ENCODE data around the gene TEX13D. TPM values are rescaled to one million over a fixed set of nuclear protein-coding genes. Genes with fewer than 3 reads are reported as not detected.

TEX13D gene
- total RNA-seq, 4 donors from 2014 or later = not detected

GRCh38 chrX:124348885-124349453 lies 16.5 kb downstream of the TEX13D start:
- H3K36me3 ChIP-seq = no peaks in the 10 kb centered on the region
- WGBS, 2 donors = 92 to 96% methylated on average over 6 of the region's 6 CpGs
- no peaks in the 10 kb centered on the region for H3K27me3 ChIP-seq
- H3K27ac ChIP-seq = no peak overlapping the region
- no peak for TF ChIP-seq POLR2A (IDR thresholded peaks at IDR 0.05)
- no peak for TF ChIP-seq CTCF (IDR thresholded peaks at IDR 0.05)
- no peak for TF ChIP-seq EP300 (IDR thresholded peaks at IDR 0.05)
- H3K9me3 ChIP-seq = no peaks in the 10 kb centered on the region
- no peak overlapping the region for H3K4me3 ChIP-seq
- no peak for DNase-seq (ENCODE audit: low spot score in 2 of 2)
- no peaks in the 10 kb centered on the region for H3K4me1 ChIP-seq

- Histone ChIP-seq H3K4me1 (no peaks in the 10 kb centered on the region), H3K36me3 (no peaks in the 10 kb centered on the region), H3K27ac (no peak overlapping the region), H3K9me3 (no peaks in the 10 kb centered on the region), H3K4me3 (no peak overlapping the region), H3K27me3 (no peaks in the 10 kb centered on the region)
- no peak for DNase-seq (ENCODE audit: low spot score in 2 of 2)
- TF ChIP-seq CTCF (IDR thresholded peaks at IDR 0.05) = no peak
- no peak for TF ChIP-seq POLR2A (IDR thresholded peaks at IDR 0.05)
- TF ChIP-seq EP300 (IDR thresholded peaks at IDR 0.05) = no peak
- 54 to 62% methylated on average over 2 of the region's 2 CpGs for WGBS, 2 donors
Observed at GRCh38 chrX:124354648-124355047, 22.2 kb downstream of the TEX13D start.

- WGBS, 2 donors = 79 to 82% methylated on average over 3 of the region's 3 CpGs
- no peak for DNase-seq (ENCODE audit: low spot score in 2 of 2)
- no peaks in the 10 kb centered on the region for H3K36me3 ChIP-seq
Observed at GRCh38 chrX:124358800-124359383, 26.4 kb downstream of the TEX13D start.

GRCh38 chrX:124362072-124362471 lies 29.6 kb downstream of the TEX13D start:
- TF ChIP-seq CTCF (IDR thresholded peaks at IDR 0.05) (no peak), EP300 (IDR thresholded peaks at IDR 0.05) (no peak), POLR2A (IDR thresholded peaks at IDR 0.05) (no peak)
- Histone ChIP-seq H3K4me3 (no peak overlapping the region), H3K9me3 (no peaks in the 10 kb centered on the region), H3K36me3 (no peaks in the 10 kb centered on the region), H3K4me1 (no peaks in the 10 kb centered on the region), H3K27me3 (no peaks in the 10 kb centered on the region), H3K27ac (no peak overlapping the region)
- DNase-seq (ENCODE audit: low spot score in 2 of 2) = no peak
- 57 to 77% methylated on average over 2 of the region's 2 CpGs for WGBS, 2 donors

More at GRCh38 chrX:124358800-124359383, 26.4 kb downstream of the TEX13D start:
- Histone ChIP-seq H3K27ac (no peak overlapping the region), H3K4me1 (no peaks in the 10 kb centered on the region), H3K4me3 (no peak overlapping the region), H3K27me3 (no peaks in the 10 kb centered on the region), H3K9me3 (no peaks in the 10 kb centered on the region)
- TF ChIP-seq CTCF (IDR thresholded peaks at IDR 0.05) (no peak), POLR2A (IDR thresholded peaks at IDR 0.05) (no peak)

GRCh38 chrX:124362761-124363160 lies 30.3 kb downstream of the TEX13D start:
- Histone ChIP-seq H3K27ac (no peak overlapping the region), H3K36me3 (no peaks in the 10 kb centered on the region), H3K9me3 (no peaks in the 10 kb centered on the region), H3K27me3 (no peaks in the 10 kb centered on the region), H3K4me1 (no peaks in the 10 kb centered on the region), H3K4me3 (no peak overlapping the region)
- DNase-seq (ENCODE audit: low spot score in 2 of 2) = no peak
- no peak for TF ChIP-seq EP300 (IDR thresholded peaks at IDR 0.05)
- 55 to 87% methylated on average over 1 of the region's 1 CpG for WGBS, 2 donors

All from tibial nerve (tissue), 4 donors.